GM12872 (cell line): Measurements from ENCODE around the gene ENOX1.

Source experiments
- TF ChIP-seq, protein P1 (sequence below): IDR thresholded peaks from 3 replicates; pipeline ENCODE4 v1.5.1; 2011; ENCODE audit warnings: low read depth, mild to moderate bottlenecking, low read length, moderate library complexity; ENCODE audit not compliant: insufficient read depth

The ENOX1 gene

DNA sequence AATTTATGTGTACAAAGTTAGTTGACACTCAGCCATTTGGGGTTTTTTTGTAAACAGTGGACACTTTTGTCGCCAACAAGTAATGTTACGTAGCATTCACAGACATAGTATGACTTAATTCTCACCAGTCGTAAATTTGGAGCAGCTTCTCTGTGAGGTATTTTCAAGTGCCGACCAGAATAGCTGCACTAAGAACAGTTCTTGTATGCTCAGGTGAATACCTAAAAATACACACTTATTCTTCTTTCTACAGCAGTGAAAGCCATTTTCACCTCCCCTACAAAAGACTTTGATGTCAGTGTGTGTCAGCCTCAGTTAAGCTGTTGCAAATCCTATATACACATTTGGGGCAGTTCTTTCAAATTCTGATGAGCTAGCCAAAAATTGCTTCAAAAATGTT is 206.5 kb downstream of the ENOX1 start:
- TF ChIP-seq, protein P1, sequence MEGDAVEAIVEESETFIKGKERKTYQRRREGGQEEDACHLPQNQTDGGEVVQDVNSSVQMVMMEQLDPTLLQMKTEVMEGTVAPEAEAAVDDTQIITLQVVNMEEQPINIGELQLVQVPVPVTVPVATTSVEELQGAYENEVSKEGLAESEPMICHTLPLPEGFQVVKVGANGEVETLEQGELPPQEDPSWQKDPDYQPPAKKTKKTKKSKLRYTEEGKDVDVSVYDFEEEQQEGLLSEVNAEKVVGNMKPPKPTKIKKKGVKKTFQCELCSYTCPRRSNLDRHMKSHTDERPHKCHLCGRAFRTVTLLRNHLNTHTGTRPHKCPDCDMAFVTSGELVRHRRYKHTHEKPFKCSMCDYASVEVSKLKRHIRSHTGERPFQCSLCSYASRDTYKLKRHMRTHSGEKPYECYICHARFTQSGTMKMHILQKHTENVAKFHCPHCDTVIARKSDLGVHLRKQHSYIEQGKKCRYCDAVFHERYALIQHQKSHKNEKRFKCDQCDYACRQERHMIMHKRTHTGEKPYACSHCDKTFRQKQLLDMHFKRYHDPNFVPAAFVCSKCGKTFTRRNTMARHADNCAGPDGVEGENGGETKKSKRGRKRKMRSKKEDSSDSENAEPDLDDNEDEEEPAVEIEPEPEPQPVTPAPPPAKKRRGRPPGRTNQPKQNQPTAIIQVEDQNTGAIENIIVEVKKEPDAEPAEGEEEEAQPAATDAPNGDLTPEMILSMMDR: no peak

DNA sequence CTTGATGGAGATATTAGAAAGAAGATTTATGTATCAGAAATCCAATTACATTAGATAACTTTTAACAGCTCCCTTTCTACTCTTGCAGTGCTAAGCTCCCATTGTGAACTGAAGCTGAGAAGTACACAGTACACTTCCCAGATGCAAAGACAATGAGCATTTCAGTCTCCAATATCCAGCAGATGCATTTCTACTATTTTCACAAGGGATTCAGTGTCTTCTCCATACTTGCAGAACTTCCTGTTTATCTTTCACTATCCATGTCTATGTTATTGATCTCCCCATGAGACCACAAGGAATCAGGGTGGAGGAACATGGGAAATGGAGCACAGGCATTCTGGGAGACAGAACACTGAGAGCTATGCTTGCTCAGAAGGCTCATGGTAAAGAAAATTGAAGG is 207.5 kb downstream of the ENOX1 start:
- TF ChIP-seq, protein P1: no peak

DNA sequence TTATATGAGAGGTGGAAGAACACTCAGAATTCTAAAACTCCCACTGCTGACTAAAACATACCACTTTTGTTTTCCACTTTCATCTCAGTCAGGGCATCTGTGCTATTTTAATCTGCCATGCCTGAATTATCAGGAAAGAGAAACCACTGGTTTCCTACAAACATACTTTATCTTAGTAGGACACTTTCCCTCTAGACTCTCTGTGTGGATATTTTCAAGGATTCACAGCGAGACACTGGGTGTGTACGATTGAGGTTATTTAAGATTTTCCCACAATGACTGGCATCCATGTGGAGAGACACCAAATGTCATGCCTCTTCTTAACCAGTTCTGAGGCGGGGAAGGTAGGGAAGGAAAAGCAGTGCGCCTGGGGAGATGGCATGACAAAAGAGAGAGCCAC is 212.2 kb downstream of the ENOX1 start:
- TF ChIP-seq, protein P1: no peak

DNA sequence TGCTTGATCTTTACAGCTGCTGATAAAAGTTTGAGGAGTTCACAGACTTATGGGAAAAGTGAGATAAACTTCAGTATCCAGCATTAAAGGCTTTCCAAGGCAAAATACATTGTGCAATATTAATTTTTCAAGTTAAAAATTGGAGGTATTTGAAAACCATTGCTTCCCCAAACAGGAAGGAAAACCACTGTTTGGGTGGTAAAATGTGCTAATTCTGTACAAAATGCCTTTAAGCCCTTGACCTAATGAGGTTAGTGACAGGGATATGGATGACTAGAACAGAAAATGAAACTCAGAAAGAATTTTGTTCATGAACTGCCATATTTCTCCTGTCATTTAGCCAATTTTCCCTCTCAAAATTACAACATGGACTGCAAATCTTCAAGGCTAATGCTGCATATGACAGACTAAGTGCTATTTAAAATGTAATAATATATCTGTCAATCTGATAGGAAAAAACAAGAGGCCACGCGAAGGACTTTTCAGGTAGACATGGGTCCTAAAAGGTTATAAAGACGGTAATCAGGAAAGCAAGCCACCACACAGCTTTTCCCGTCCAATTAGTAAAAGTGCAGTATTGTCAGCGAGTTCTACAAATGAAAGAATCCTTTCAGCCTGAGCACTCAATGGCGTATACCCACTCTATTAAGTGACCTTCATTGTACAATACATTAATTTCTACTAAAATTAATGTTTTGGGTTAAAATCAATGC is 212.8 kb downstream of the ENOX1 start:
- TF ChIP-seq, protein P1: no peak

DNA sequence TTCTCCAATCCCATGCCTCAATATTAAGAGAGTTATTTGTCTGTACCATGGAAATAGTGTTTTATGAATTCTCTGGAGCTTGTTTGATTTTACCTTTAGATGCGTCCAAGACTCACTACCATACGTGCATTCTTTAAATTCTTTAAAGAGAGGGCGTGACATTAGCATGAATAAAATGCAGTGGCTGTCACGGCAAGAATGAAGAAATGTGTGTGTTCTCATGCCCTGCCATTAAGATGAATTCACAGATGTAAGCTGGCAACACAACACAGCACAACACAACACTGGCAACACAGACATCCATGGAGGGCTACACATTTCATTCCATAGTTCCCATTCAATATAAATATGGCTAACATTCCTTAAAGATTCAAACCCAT is 213.4 kb downstream of the ENOX1 start:
- TF ChIP-seq, protein P1: no peak

DNA sequence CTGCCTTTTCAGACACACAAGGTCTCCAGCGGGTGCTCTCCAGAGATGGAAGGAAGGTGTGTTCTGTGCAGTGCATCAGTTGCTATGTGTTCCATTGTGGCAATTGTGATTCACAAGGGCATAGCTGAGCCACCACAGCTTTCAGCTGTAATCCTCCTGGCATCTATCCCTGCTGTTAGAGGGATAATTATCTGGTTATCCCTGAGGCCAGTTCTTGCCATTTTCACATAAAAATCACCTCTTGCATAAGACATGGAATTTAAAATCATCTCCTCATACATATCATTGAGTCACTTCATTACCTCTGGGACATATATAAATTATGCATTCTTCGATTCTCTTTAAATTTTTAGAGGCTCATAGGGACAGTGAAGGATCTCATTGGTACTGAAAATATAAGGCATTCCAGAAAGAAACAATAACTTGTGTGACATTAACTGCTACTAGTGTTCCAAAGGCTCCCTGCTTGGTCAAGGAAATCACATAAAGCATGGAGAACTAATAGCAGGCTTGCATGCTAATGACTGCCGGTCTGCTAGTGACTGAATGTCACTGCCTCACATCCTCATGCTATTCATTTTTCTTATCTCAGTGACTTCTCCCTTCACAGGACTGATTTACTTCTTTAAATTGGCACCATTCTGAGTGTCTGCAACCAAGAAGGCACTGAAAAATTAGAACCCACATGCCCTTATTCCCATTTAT is 214.0 kb downstream of the ENOX1 start:
- TF ChIP-seq, protein P1: no peak

DNA sequence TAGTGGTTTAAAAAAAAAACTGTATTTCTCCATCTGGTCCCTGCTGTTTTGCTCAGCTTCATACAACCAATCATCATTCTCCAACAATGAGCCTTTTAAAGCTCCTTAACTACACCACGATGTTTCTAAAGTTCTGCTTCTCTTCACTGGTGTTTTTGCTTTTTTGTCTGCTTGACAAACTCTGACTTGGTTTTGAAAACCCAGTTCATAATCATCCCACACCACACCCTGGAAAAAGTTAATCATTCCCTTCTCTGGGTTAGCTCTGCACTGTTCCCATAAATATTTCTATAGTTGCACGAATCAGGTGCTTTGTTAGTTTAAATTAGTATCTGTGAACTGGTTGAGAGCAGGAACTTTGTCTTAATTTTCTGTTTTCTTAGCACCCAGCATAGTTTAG is 217.1 kb downstream of the ENOX1 start:
- TF ChIP-seq, protein P1: no peak
